Ovary (tissue), 9 donors: ENCODE results near the gene CIART. TPM values are rescaled to one million over a fixed set of nuclear protein-coding genes. Genes with fewer than 3 reads are reported as not detected.

ENCODE experiments used
- DNase-seq, 5 donors: peaks; one replicate each; pipeline ENCODE4 v3.0.0-alpha.2; 2019 to 2020
- H3K27ac ChIP-seq, 2 donors: fragments of 200-600 bp; one replicate each; pipeline versions ENCODE4 v1.5.1 to v1.8.0; 2019 to 2022
- H3K27me3 ChIP-seq: fragments of 200-600 bp; one replicate; pipeline ENCODE4 v1.8.0; 2022
- H3K36me3 ChIP-seq: fragments of 200-600 bp; sonication (generic); one replicate; pipeline ENCODE4 v1.5.1; 2019
- H3K4me1 ChIP-seq: one replicate; pipeline ENCODE4 v1.8.1; 2013; ENCODE audit warnings: mild to moderate bottlenecking, moderate library complexity; ENCODE audit not compliant: insufficient read depth
- H3K4me3 ChIP-seq: fragments of 200-600 bp; sonication (generic); one replicate; pipeline ENCODE4 v1.5.1; 2017
- H3K9me3 ChIP-seq, 2 donors: fragments of 200-600 bp in 1 of 2; sonication (generic) in 1 of 2; one replicate each; pipeline versions ENCODE4 v1.5.1 to v1.8.1; 2013 to 2019; ENCODE audit warnings: mild to moderate bottlenecking in 1 of 2, moderate library complexity in 1 of 2
- CTCF ChIP-seq, 3 donors: fragments of 450-650 bp in 2 of 3; fragments of 200-600 bp in 1 of 3; IDR thresholded peaks; one replicate each; pipeline versions ENCODE4 v1.5.1 to v1.8.0; 2016 to 2022; ENCODE audit warnings: antibody characterized with exemption in 3 of 3, mild to moderate bottlenecking in 1 of 3
- EP300 ChIP-seq: sonication (generic); formaldehyde crosslinking; IDR thresholded peaks from one replicate; pipeline ENCODE4 v1.6.1; 2017; ENCODE audit warnings: antibody characterized with exemption
- POLR2A ChIP-seq: fragments of 450-650 bp; IDR thresholded peaks from one replicate; pipeline ENCODE4 v1.6.1; 2017; ENCODE audit warnings: antibody characterized with exemption, mild to moderate bottlenecking, moderate library complexity
- WGBS, 3 donors: extraction: QIAGEN DNeasy Blood & Tissue Kit in 1 of 3; methylation state at CpG; one replicate each; pipeline versions ENCODE4 v1.1.5 to v1.1.7; 2013 to 2017; 5-methylcytosine and 5-hydroxymethylcytosine counted together
- intact Hi-C, 4 donors: fragments of 100-400 bp; cut with DNase I; formaldehyde crosslinking; loops; one replicate each; pipeline versions ENCODE4 v1.11.0 to v1.15.1; 2022 to 2023
- polyA plus RNA-seq, 2 donors: library from polyadenylated mRNA; stranded (reverse); fragments of 200-250 nt in 1 of 2; fragments of 350-450 nt in 1 of 2; fragmentation: Illumina TruSeq in 1 of 2; extraction: RNeasy Lipid Tissue Mini Kit (QIAGEN cat#74804) in 1 of 2; gene quantifications; one replicate each; pipeline ENCODE4 v1.2.3, GENCODE V29; 2013 to 2014
- total RNA-seq, 7 donors: library from RNA; depleted of rRNA in 2 of 7; stranded (reverse); fragments of >200 nt in 2 of 7; fragmentation: NEBNext Ultra II Directional in 3 of 7; extraction: Animal tissue kit (Norgen Biotek cat#: 25700) in 3 of 7; gene quantifications; one replicate each; pipeline versions ENCODE4 v1.1.0 to v1.2.4, GENCODE V29; 2016 to 2023
- donor health status: DM: no; HTN: no; CAD: no; lungs with moderate emphysema.
- donor health status: DM: no; HTN: no; CAD: no.
- donor health status: Bipolar disorder and iron deficiency.
- donor health status: DM: yes; HTN: yes; CAD: no.
- donor health status: DM: no; HTN: no; CAD: no.
- donor health status: DM: yes; HTN: yes; CAD: no.

CIART gene
- total and polyA plus RNA-seq, 9 donors: 3.6 to 22.5 (median 10.8) TPM

- TF ChIP-seq CTCF (IDR thresholded peaks at IDR 0.05): no peak
- no peak for TF ChIP-seq EP300
- TF ChIP-seq POLR2A: no peak
- DNase-seq: peak in 1 of 5 donors; percentile 39
- H3K4me1 ChIP-seq: peaks cover 2% of the 10 kb centered on the region
- H3K4me3 ChIP-seq: no peak overlapping the region
- H3K36me3 ChIP-seq: no peaks in the 10 kb centered on the region
- WGBS, 3 donors: 91 to 92% (median 92%) methylated on average over 21 of the region's 21 CpGs
- H3K27me3 ChIP-seq: no peaks in the 10 kb centered on the region
- intact Hi-C loops: no loop called here
- no peaks in the 10 kb centered on the region for H3K9me3 ChIP-seq
- no peak overlapping the region for H3K27ac ChIP-seq
Measured at GRCh38 chr1:150237746-150238145, 44.6 kb upstream of the CIART start.

- DNase-seq: peak in 1 of 5 donors; percentile 2
- no peaks in the 10 kb centered on the region for H3K36me3 ChIP-seq
- no peaks in the 10 kb centered on the region for H3K4me1 ChIP-seq
Measured at GRCh38 chr1:150243003-150243402, 39.4 kb upstream of the CIART start.

GRCh38 chr1:150249936-150250335 lies 32.4 kb upstream of the CIART start:
- Histone ChIP-seq H3K27me3 (no peaks in the 10 kb centered on the region), H3K4me3 (no peak overlapping the region), H3K36me3 (no peaks in the 10 kb centered on the region), H3K9me3 (no peaks in the 10 kb centered on the region), H3K4me1 (no peaks in the 10 kb centered on the region), H3K27ac (no peak overlapping the region)
- intact Hi-C loops: no loop called here
- DNase-seq: no peak
- WGBS, 3 donors: 84 to 86% (median 86%) methylated on average over 2 of the region's 2 CpGs
- no peak for TF ChIP-seq EP300
- TF ChIP-seq POLR2A: no peak
- TF ChIP-seq CTCF (IDR thresholded peaks at IDR 0.05): no peak

More at GRCh38 chr1:150243003-150243402, 39.4 kb upstream of the CIART start:
- 65 to 90% (median 88%) methylated on average over 3 of the region's 3 CpGs for WGBS, 3 donors
- Histone ChIP-seq H3K27ac (no peak overlapping the region), H3K27me3 (no peaks in the 10 kb centered on the region), H3K9me3 (no peaks in the 10 kb centered on the region), H3K4me3 (no peak overlapping the region)
- no peak for TF ChIP-seq EP300
- TF ChIP-seq CTCF (IDR thresholded peaks at IDR 0.05): no peak
- no peak for TF ChIP-seq POLR2A
- intact Hi-C loops: no loop called here

- Histone ChIP-seq H3K9me3 (no peaks in the 10 kb centered on the region), H3K27me3 (no peaks in the 10 kb centered on the region), H3K4me3 (no peak overlapping the region), H3K36me3 (no peaks in the 10 kb centered on the region), H3K27ac (no peak overlapping the region), H3K4me1 (peaks cover 4% of the 10 kb centered on the region)
- intact Hi-C loops: no loop called here
- TF ChIP-seq POLR2A: no peak
- no peak for TF ChIP-seq EP300
- no peak for TF ChIP-seq CTCF (IDR thresholded peaks at IDR 0.05)
- no peak for DNase-seq
- WGBS, 3 donors: 2 to 5% (median 4%) methylated on average over 1 of the region's 1 CpG
Measured at GRCh38 chr1:150256198-150256553, 26.2 kb upstream of the CIART start.
